HG03460 (cell line): Measurements from ENCODE around the gene RNF11.
A peak's percentile ranks its signal among the peaks of the same experiment; 100 is the strongest.

ENCODE experiments used
- ATAC-seq: cut with Tn5 transposase; IDR thresholded peaks from one replicate; pipeline ENCODE4 v1.9.1; 2021; ENCODE audit not compliant: unreplicated experiment

RNF11 gene

DNA sequence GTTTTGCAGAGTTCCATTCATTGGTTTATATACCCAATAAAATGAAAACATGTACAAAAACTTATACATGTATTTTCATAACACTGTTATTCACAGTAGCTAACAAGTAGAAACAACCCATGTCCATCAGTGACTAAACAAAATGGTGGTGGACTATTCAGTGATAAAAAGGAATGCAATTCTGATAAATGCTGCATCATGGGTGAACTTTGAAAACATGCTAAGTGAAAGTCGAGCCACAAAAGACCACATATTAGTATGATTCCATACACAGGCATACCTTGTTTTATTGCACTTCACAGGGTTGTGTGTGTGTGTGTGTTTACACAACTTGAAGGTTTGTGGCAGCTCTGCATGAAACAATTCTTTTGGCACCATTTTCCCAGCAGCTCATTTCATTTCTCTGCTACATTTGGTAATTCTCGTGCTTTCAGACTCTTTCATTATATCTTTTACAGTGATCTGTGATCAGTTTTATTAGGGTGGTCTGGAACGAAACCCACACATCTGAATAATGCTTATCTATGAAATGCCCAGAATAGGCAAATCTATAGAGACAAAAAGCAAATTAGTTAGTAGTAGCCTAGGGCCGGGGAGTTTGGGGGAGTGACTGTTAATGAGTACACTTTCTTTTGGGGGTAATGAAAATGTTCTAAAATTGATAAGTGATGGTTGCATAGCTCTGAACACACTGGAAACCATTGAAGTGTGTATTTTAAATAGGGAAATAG is 27.2 kb downstream of the RNF11 start:
- ATAC-seq = no peak

GRCh38 chr1:51264451-51264850 is 28.4 kb downstream of the RNF11 start:
- ATAC-seq = no peak

DNA sequence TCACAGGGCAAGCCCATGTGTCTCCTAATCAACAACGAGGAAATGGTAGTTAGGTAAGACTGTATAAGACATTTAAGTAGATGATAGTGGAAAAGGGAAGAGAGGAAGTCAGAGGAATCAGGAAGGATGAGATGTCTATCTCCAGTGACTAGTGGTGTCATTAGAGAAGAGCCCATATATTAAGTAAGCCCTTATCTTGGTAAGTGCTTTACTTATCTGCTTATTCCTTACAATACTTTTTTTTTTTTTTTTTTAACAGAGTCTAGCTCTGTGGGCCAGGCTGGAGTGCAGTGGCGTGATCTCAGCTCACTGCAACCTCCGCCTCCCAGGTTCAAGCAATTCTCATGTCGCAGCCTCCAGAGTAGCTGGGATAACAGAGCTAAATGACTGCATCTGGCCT is 29.5 kb downstream of the RNF11 start:
- no peak for ATAC-seq

DNA sequence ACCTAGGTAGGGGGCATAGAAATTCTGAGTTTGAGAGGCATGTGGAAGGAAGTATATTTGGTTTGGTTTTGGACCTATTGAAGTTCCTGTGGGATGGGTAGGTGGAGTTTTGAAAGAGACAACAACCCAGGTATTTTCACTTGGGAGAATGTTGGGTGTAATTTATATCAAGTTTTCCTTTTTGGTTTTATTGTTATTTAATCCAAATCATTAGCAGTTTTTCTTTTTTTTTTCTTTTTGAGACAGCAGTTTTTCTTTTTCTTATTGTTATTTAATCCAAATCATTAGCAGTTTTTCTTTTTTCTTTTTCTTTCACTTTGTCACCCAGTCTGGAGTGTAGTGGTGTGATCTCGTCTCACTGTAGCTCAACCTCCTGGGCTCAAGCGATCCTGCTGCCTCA is 30.1 kb downstream of the RNF11 start:
- ATAC-seq = no peak

DNA sequence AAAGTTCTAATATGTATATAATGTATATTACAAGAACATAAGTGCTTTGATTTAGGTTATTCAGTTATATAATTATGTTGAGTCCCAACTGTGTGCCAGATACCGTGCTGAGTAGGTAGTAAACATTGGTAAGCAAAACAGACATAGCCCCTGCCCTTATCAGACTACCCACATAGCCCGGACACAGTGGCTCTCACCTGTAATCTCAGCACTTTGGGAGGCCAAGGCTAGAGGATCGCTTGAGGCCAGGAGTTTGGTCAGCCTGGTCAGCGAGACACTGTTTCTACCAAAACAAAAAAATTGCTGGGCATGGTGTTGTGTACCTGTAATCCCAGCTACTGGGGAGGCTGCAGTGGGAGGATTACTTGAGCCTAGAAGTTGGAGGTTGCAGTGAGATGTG is 30.7 kb downstream of the RNF11 start:
- no peak for ATAC-seq

DNA sequence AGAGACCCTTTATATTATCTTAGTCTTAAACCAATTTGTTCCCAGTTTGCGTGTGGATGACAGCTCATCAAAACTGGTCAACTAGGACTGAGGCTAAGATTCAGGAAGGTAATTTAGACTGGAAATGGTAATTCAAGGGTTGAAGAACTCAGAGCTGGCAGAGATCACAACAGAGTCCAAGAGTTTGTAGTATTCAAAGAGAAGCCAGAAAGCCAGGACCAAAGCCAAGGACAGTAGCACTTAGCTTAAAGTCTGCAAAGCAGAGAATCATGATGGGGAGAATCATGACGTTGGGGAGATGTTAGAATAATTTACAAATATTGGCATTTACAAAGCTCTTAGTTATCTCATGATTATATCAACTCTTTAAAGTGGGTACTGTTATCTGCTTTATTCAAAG is 32.6 kb downstream of the RNF11 start:
- no peak for ATAC-seq

DNA sequence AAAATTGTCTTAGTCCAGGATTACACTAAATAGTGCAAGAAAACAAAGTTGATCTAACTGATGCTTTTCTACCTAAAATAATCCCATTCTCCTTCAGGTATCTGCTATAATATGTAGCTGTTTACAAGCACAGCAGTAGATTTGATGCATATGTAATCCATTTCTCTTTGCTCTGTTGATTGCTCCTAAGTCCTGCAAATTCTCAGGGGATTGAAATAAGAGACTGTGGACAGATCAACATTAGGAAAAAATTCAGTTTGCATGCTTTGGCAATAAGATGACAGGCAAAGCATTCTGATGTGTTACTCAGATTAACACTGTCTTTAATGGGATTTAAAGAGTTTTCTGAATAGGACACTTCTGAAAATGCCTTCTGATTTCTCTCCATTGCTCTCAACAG is 34.7 kb downstream of the RNF11 start:
- ATAC-seq = no peak

DNA sequence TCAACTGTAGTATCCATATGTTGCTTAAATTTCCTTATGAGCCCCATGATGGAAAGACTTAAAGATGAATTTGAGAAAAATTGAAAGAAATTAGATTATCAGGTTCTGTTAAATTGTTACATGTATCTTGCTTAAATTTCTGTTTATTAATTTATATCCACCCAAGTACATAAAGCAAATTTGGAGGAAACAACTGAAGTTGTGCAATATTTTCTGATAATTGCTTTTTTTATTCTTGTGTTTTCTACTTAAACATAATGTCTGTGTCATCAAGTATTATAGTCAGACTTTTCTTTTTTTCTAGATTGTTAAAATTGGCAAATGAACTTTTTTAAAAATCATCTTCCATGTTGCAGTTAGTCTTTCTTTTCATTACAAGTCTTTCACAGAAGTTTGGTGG is 36.8 kb downstream of the RNF11 start:
- no peak for ATAC-seq

DNA sequence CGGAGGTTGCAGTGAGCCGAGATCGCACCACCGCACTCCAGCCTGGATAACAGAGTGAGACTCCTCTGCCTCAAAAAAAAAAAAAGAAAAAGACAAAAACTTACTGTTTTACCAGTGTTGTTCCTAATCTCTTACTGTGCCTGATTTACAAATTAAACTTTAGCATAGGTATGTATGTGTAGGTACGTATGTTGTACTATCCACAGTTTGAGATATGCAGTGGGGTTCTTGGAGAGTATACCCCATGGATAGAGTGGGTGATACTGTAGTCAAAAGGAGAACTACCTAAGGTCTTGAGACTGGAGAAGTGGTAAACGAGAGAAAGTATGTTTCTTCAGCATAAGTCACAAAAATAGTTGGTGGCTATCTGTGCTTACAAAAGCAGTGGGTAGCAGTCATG is 38.6 kb downstream of the RNF11 start:
- ATAC-seq = no peak

GRCh38 chr1:51276286-51276685 is 40.2 kb downstream of the RNF11 start:
- ATAC-seq = no peak

GRCh38 chr1:51280321-51280978 is 44.4 kb downstream of the RNF11 start:
- no peak for ATAC-seq

- no peak for ATAC-seq
Measured at GRCh38 chr1:51281807-51282206, 45.7 kb downstream of the RNF11 start.

DNA sequence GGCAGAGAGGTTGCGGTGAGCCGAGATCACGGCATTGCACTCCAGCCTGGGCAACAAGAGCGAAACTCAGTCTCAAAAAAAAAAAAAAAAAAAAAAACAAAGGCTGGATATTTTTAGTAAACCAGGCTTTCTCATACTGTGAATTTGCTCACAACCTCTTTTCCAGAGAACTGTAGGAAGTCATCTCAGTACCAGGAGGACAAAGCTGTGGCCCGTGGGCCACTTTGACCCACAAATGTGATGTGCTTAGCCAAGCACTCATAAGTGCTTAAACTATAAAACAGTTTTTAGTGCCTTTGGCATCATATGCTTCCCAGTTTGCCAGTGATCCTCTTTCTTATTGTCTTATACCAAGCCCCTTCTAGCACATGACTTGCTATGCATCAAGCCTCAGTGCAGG is 46.5 kb downstream of the RNF11 start:
- ATAC-seq = no peak

DNA sequence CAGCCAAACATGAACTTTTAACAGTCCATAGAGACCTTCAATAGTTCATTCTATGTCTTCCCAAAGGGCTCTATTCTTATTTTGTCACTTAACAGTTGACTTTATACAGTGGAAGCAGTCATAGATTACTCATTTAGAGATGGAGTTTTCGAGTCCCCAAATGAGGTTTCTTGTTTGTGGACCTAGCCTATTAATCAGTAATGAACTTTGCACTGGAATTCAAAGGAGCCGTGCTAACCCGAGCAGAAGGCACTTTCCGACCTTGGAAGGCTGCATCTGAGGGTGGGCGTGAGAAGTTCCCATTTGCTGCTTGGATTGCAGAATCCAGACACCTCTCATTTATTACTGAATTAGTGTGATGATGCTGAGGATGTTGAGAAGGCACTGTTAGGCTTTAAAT is 47.9 kb downstream of the RNF11 start:
- no peak for ATAC-seq

DNA sequence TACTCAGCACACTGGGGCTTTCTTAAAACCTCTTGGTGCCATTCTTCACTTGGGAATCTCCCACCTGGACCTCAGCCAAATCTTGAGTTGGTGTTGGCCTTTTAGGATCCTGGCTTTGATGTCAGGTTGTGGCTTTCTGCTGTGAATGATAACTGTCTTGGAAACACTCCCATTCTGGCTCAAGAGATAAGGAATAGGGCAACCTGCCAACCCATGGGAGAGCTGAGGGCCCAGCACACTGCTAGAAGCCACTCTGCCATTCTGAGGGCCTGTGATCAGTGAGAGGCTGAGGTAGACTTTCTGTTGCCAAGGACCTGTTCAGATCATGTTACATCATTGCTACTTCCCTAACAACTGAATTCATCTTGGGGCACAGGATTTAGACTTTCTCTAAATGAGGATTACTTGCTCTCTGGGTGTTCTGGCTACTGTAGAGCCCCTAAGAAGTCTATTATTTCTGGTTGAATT is 48.4 kb downstream of the RNF11 start:
- peak; percentile 41 for ATAC-seq

DNA sequence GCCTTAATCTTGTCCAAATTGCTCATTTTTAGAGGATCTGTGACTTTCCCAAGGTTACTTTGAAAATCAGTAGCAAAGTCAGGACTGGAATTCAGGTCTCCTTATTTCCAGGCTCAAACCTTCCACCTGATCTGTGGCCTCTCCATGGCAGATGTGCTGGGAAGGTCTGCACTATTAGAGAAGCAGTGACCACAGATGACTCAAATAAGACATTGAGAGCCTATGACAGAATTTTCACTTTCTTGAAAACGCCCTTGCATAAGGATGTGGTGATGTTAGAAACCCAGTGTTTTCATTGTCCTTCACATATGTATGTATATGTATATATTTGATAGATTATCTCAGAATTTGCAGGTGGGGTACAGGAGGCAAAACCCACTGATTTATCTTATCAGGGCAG is 49.0 kb downstream of the RNF11 start:
- peak; percentile 89 for ATAC-seq

DNA sequence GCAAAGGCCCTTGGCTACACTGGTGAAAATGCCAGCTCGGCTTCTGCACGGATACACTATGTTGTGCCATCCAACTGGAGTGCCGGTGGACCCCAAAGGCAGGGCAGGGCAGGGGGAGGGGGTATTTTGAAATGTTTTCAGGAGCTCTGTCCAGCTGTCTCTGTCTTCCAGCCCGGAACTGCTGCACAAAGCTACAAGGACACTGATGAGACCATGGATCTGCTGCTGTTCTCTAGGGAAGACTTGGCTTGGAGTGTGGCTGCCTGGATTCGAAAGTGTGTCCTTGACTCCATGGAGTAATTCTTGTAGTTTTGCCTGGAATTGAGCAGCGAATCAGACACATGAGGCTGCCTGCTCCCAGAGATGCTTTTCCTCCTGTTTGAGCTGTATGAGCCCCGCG is 51.9 kb downstream of the RNF11 start:
- no peak for ATAC-seq

DNA sequence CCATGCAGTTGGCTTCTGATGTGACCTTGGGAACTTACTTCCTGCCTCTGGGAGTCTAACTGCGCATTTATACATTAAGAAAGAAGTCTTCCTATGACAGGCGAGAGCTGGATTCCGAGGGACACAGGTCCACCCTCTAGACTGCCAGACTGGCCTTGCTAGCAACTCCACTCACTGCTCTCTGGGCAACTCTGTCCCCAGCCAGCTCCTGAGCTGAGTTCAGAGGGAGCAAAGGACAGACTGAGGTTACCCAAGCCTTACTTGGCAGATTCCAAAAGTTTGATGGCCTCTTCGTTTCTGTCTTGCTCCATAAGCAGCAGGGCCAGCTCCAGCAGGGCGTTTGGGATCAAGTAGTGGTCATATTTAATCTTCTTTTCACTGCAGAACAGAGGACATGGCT is 52.5 kb downstream of the RNF11 start:
- ATAC-seq = no peak

DNA sequence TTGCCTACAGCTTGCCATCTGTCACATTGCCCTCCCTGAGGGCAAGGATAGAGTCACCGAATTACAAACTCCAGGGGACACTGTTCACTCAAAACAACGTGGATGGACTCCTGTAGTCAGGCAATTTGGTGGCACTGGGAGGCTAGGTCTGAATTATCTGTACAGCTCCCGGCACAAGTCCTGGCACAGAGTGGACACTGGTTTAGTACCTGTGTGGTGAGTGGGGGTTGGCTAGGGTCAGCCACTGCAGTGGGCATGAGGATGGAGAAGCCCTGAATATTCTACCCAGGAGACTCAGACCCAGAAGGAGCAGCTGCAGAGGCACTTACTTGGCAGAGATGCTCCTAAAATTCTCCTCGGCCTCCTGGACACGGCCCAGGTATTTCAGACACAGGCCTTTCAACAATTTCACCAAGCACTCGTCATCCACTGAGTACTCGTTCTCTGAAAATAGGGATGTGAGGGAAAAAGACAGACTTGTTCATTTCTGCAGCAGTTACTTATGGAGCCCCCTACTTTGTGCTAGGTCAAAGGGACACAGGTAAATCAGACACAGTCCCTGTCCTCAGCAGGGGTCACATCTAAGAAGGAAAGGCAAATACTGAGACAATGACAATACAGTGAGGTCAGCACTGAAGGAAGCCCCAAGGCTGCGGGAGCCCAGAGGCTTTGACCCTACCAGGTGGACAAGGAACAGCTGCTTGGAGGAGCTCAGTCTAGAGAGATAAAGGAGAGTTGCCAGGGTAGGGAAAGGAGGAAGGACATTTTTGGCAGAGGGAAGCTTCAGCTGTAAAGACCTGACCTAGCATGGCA is 53.8 kb downstream of the RNF11 start:
- ATAC-seq = no peak

- no peak for ATAC-seq
Measured at GRCh38 chr1:51290489-51290847, 54.4 kb downstream of the RNF11 start.

- no peak for ATAC-seq
Measured at GRCh38 chr1:51293898-51294515, 57.9 kb downstream of the RNF11 start.
